Glomerular visceral epithelial cell (primary cell): ENCODE measurements around the gene DNAJC24.
"Not testable (repeated sequence)": the region's sequence is repeated elsewhere in the genome, so short reads cannot be mapped to it uniquely, and the experiment has no call there.

Experiments
- DNase-seq: peaks from one replicate; pipeline ENCODE4 v3.0.0-alpha.2; 2016; ENCODE audit errors: extremely low spot score

DNAJC24 gene, protein sequence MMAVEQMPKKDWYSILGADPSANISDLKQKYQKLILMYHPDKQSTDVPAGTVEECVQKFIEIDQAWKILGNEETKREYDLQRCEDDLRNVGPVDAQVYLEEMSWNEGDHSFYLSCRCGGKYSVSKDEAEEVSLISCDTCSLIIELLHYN

DNA sequence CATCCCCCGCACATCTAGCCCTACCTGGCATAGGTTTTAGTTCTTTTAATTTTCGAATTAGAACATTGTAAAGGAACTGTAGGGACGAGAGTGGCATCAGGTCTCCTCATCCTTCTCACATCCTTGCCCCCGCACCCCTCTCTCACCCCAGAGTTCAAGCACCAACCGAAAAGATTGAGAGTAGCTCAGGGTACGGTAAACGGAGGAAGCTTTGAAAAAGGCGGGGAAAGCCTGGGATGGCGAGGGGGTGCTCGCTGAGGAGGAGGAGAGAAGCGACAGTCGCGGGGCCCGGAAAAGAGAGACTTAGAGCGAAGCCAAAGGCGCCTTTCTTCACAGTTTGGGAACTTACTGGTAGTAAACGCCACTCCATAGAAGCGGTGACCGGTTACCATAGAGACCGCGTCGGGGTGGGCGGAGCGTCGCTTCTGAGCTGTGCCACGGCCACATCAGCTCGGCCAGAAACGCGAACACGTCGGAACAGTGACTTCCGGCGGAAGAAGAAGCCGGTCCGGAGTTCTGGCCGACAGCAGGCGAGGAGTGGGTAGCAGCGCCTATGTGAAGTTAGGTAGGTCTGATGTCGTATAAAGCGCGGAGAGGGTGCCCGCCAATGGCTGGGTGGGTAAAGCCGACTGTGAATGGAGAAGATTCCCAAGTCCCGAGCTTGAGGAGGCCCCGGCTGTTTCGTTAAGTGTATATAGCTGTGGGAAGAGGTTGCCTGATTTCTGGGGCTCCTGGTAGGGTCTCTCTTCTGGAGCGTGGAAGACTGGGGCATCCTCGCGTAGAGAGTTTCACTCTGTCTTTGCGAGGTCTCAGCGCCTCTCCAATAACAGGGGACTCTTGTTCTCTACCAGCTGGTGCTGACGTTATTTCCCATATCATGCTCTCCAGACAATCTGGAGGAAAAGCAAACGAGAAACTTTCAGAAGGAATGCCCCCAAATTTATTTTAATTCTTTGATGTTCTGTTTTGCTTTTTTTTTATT lies at the start of gene DNAJC24, which contains the start of gene DCDC1:
TSS of gene DNAJC24 (plus strand) at position 513 of the 982 bp plus-strand sequence. CDS start 889 bp downstream, outside the sequence.
TSS of gene DCDC1 (minus strand) at position 392 of the 982 bp plus-strand sequence. CDS start 41,459 bp downstream, outside the sequence.
- peak; percentile 91 for DNase-seq

DNA sequence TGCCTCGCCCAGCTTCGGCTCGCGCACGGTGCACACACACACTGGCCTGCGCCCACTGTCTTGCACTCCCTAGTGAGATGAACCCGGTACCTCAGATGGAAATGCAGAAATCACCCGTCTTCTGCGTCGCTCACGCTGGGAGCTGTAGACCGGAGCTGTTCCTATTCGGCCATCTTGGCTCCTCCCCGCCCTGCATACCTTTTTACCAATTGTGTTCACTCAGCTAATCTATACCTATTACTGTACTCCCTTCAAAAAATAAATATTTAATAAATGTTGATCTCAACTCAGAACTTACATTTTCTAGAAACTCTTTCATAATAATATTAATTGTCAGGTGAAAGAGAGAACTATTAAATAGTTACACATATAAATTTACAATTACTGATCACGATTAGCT lies 48.2 kb upstream of the DNAJC24 start:
- not testable (repeated sequence) for DNase-seq

DNA sequence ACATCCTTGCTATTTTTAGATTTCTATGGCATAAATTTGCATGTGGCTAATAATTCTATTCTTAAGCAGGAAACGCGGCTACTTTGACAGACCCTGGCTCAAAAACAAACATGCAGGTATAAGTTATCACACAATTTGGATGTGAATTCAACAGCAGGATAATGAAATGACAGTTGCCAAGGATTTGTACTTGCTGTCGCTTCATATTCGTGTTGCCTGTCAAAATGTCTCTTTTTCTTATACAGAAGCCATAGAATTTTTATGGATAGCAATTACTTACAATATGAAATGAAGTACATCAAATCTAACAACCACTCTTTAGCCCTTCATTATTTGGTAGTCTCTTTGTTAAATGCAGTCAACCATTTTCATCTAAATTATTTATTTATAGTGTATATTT lies 46.5 kb upstream of the DNAJC24 start:
- DNase-seq, result no peak

DNA sequence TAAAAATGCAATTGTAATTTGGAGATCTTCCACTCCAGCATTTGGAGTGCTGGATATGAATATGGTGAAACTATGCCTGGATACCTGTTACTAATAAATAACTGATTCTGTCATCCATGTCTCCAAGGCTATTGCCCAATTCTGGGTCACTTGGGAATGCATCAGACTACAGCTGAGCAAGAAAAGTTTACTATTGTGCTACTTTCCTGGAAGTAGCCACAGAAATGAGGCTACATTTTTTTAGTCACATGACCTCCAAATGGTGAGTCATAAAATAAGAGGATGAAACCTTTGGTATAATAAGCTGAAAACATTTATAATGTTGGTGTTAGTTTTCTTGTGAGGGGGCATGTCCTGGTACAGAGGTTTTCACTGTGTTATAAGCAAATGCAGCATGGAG lies 44.5 kb upstream of the DNAJC24 start:
- DNase-seq, result peak; percentile 69

DNA sequence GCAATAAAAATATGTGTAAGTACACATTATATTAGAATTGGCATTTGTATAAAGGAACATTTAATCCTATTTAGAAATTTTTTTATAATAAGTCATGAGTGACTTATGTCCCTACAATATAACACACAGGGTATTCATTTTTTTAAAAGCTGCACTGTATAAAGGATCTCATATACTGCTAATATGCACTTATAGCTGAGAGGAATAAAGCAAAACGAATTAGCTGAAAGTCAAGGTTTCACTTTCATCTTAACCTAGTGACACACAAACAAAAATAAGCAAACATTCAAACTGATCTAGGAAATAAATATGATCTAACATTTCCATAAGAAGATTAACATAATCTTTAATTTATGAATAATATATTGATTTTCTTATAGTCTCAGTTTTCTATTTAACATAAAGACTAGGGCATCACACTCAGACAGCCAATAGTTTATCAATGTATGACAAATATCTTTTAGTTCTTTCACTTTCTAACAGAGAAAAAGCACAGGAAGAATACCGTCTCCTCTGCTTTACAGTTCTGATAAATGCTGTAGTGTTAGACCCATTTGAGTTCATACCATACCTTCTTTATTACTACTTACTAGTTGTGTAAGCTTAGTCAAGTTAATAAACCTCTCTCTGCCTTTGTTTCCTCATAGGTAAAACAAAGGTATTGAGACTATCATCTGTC lies 43.1 kb upstream of the DNAJC24 start:
- no peak for DNase-seq

DNA sequence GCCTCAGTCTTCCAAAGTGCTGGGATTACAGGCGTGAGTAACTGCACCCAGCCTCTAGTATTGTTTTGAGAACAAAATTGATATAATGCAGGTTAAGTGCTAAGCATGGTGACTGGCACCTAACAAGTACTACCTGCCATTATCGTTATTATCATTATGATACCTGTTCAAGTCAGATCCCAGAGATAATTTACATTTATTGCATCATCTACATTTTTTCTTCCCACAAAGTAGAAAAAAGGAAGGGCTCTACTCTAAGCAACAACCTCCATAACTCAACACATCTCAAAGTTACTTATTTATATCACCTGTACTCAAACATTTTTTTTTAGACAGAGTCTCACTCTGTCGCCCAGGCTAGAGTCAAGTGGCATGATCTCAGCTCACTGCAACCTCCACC lies 42.2 kb upstream of the DNAJC24 start:
- DNase-seq, result no peak

DNA sequence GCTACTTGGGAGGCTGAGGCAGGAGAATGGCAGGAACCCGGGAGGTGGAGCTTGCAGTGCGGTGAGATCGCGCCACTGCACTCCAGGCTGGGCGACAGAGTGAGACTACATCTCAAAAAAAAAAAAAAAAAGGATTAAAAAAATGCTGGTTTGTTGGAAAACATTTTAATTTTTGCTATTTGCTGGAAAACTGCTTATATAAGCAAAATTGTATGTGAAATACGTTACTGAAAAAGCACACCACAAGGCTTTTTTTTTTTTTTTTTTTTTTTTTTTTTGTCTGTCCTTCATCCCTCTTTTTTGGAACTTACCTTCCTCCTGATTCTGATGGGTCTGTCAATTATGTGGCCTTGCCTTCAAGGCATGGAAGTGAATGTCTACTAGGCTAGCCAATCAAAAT lies 41.0 kb upstream of the DNAJC24 start:
- no peak for DNase-seq

DNA sequence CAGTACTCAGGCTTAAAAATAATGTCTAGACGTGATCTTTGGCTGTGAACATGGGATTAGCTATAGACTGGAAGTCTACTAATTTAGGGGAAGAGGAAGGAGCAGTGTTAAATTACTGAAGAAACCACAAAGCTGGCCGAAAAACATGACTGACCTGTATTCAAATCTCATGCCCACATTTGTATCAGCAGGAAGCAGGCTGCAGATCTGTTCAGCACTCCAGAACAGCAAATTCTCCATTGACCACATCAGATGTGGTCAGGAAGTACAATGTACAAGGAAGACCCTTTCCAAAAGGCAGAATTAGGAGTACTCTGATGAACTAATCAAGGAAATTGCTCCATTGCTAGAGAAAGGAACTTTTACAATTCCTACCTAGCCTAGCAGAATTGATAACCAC lies 31.9 kb upstream of the DNAJC24 start:
- no peak for DNase-seq

DNA sequence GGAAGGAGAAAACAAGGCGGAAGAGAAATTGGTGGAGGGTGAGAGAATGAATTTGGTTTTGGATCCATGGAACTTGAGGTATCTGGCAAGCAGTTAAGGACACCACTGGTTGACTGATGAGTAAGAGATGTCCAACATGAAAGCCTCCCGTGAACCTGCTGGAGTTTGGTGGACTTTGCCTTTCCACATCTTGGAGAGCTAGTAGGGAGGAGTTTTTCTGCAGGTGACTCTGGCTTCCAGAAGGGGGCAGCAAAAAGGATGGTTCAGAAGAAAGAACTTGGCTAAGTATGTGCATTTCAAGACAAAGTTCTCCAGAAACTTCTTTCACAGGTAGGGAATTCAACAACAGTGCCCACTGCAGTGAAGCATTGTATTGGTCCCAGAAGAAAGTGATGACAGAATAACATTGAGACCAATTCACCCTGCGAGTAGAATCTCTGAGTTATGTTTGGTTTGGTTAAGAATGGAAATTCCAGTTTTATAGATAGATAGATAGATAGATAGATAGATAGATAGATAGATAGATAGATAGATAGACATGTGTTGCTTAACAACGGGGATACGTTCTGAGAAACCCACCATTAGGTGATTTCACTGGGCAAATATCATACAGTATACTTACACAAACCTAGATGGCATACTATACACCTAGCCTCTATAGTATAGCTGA lies 28.6 kb upstream of the DNAJC24 start:
- peak; percentile 11 for DNase-seq

DNA sequence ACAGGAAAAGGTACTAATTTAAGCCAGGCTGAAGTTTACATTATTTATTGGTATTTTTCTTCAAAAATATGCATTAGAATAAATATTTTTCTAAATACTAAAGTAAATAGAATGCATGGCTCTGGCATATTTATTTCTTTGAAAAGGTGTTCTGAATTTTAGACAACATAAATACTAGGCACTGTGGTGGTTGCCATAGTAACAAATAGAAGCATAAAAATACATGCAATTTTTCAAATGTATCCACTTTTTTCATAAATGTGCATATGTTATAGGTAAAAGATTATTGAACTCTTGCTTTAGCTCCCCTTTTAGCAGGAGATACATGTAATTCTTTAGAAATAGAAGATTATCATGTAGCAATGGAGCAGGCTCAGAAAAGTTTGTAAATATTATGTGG lies 18.5 kb upstream of the DNAJC24 start:
- no peak for DNase-seq

DNA sequence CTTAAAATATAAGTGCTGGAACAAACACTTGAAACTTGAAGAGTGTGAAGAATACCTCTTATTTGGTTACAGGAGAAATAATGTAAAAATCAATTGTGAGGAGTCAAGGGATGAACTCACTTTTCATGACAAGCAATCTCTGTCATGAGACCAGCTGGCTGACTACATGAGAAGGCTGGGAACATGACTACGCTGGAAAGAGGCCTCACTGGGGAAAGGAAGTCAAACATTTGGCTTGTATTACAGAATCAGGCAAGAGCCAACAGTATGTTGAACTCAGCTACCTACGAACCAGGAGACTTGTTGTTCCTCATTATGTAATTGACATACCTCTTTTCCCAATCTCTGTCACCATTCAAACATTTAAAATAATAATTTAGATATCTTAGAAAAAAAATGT lies 14.5 kb upstream of the DNAJC24 start:
- no peak for DNase-seq

DNA sequence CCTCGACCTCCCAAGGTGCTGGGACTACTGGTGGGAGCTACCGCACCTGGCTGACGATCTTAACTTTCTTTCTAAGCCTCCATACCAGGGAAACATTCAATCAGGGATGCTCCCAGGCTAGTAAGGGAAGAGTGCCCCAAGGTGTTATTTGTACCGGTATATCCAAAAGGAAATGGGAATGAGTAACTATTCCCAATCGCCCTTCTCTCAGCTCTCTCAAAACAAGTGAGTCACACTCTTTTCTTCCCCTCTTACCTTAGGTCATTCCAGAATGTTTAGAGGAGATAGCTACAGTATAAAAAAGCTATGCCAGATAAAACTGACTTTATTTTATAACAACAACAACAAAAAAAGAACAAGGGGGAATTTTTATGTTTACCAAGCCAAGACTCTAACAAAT lies 13.8 kb upstream of the DNAJC24 start:
- DNase-seq, result no peak

DNA sequence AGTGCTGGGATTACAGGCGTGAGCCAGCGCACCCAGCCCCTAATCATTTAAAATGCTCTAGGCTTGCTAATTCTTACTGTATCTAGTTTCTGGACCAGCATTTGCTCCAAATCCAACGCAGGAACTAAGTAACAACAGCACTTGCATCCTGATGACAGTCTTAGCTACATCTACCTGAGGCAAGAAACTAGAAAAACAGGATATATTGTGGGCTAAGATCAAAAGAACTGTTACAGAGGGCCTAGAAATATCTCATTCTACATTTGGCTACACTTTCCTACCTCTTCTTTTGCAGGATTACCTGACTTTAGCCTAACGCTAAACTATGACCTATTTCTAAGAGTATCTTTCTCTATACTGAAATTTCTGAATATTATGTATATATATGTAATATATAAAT lies 7.9 kb upstream of the DNAJC24 start:
- DNase-seq, result no peak

DNA sequence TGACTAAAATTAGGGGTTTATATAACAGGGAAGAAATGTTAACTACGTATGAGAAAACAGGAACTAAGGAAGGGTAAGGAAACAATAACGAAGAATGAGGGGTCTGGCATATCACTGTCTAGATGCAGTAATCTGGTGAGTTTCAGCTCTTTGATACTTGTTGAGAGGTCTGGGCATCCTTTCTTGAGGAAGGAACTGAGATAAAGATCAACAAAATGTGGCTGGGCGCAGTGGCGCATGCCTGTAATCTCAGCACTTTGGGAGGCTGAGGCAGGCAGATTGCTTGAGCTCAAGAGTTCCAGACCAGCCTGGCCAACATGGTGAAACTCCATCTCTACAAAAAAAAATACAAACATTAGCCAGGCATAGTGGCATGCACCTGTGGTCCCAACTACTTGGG lies 2.9 kb upstream of the DNAJC24 start:
- DNase-seq, result no peak

DNA sequence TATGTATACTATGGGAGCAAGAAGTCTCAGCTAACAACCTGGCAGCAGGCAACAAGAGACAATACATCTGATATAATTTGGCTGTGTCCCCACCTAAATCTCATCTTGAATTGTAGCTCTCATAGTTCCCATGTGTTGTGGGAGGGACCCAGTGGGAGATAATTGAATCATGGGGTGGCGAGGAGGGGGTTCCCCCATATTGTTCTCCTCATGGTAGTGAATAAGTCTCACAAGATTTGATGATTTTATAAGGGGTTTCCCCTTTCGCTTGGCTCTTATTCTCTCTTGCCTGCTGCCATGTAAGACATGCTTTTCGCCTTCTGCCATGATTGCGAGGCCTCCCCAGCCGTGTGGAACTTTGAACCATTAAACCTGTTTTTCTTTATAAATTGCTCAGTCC lies 6.2 kb downstream of the DNAJC24 start:
- no peak for DNase-seq

DNA sequence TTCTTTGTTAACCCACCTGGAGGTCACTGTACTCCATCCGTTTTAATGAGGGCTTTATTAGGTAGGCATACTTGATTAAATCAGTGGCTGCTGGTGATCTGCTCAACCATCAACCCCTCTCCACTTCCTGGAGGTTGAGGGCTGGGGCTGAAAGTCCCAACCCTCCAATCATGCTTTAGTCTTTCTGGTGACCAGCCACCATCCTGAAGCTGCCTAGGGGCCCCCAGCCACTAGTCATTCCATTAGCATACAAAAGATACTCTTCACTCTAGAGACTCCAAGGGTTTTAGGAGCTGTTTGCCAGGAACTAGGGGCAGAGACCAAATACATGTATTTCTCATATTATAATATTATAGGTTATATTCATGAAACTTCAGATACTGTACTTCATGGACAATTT lies 13.5 kb downstream of the DNAJC24 start:
- DNase-seq, result no peak

DNA sequence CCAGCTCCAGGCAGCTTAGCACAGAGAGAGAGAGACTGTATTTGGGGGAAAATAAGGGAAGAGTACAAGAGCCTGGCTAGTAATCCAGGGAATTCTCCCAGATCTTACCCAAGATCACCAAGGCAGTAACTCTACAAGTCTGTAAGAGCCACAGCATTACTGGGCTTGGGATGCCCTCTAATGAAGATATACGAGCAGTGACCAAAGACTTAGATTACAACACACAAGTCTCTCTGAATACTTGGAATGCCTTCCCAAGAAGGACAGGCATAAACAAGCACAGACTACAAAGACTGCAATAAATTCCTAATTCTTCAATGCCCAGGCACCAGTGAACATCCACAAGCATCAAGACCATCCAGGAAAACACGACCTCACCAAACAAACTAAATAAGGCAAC lies 17.7 kb downstream of the DNAJC24 start:
- no peak for DNase-seq

DNA sequence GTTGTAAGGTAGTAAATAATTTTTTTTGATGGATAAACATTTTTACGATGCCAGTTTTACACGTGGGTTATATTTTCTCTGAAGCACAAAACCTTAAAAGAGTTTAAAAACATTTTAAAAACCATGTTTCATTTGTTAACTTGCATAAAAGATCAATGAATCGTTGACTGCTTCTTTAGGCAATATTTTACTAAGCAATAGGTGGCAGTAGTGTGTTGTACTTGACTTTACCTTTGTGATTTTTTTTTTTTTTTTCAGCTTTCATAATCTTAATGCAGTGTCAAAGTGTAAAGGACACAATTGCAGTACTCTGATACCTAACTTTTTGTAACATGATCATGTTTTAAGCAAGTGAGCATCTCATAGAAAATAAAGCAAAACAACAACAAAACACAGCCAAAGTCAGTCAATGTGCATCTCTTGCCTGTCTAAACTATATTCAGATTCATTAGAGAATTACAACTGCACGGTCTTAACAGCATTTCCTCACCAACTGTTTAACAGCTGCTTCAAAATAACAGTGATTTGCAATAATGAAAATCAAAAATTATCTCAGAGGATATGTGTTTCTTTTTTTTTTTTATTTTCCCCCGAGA lies 27.7 kb downstream of the DNAJC24 start:
- peak; percentile 8 for DNase-seq

DNA sequence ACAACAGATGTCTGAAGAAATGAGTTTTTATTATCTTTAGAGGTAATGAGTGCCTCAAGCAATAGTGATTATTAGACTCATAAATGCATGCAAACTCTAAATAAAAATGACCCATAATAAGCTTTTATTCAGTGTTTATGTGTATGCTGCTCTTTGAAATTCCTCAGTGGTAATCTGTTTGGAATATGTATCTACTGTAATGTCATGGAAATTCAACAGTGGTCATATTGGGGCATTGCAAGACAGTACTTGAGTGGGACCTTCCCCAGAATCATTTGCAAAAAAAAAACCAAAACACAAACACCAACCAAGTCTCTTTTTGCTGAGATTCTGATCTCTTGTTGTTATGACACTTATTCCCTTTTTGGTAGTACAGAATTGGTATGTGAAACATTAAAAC lies 35.0 kb downstream of the DNAJC24 start:
- DNase-seq, result no peak

DNA sequence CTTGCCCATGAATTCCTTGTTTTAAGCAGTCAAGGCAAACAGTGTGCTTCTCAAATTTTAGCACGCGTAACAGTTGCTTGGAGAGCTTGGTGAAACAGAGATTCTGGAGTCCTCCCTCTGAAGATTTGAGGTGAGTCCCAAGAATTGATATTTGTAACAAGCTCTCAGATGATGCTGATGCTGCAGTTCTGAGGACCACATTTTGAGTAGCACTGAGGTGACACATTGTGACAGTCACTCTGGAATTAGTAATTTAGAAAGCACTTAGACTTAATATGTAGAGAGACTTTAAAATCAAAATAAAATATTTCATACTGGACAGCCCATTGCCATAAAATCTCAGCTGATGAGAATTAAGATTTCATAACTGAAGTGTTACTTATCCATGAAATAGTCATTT lies 38.5 kb downstream of the DNAJC24 start:
- no peak for DNase-seq

DNA sequence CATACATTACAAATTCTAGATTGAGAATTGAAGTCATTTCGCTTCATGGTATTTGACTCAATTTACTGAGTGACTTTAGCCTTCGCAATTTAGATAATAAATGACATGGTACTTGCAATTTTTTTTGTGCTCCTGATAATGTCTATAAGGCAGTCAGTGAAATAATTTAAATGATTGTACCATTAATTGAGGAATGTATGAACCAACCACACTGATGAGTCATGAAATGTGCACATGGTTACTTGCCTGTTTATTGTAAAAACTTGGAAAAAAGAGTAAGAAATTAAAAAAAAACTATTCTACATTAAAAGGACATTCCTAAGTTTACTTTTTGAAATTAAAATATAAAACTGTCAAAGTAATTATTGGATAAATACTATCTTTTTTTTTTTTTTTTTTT lies 43.3 kb downstream of the DNAJC24 start:
- no peak for DNase-seq

DNA sequence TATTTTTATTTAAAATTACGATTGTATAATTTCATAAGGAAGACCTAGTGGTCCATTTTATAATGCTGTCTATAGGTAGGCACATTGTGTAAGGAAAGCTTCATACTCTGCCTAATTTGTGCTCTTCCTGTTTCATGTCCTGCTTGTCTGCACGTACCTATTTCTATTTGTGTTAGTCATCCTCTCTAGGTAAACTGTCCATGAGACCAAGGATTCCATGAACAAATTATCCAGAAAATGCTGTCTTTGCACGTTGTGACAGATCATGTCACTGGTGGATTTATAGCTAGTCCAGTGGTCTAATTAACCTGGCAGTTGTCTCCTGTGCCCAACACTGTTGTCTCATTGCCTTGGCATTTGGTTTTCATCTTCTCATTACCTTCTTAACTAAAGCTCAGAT lies 44.7 kb downstream of the DNAJC24 start:
- DNase-seq, result no peak
